Endothelial cell of umbilical vein (primary cell): ENCODE results near the gene MLPH. TPM values are rescaled to one million over a fixed set of nuclear protein-coding genes. Genes with fewer than 3 reads are reported as not detected.

Experiments
- BruUV-seq: library from RNA; stranded (reverse); fragments of 400-500 nt; replicated peaks from 2 replicates; lab custom pipeline; 2021; lab: Mats Ljungman, UMichigan
- CTCF ChIA-PET: fragments of 300-600, 350-600 bp; sonication (Branson Sonifier 250); formaldehyde crosslinking; loops from one replicate; lab custom pipeline; 2021; ENCODE audit warnings: antibody characterized with exemption, inconsistent platforms; lab: Charles Lee
- POLR2A ChIA-PET: fragments of 300-600, 350-600 bp; sonication (Branson Sonifier 250); formaldehyde crosslinking; loops from one replicate; lab custom pipeline; 2021; ENCODE audit warnings: antibody characterized with exemption, inconsistent platforms; lab: Charles Lee
- DNase-seq: peaks from one replicate; pipeline ENCODE4 v3.0.0-alpha.2; 2011; ENCODE audit warnings: low read depth, low spot score
- FAIRE-seq: peaks from 2 replicates; lab custom pipeline; 2011; peaks lifted over from hg19 to GRCh38; lab: Jason Lieb, UNC
- H2AFZ ChIP-seq: 2 replicates; pipeline ENCODE4 v1.6.0; 2012; ENCODE audit warnings: low read depth, low read length, control low read depth, inconsistent platforms
- H3K27ac ChIP-seq: 2 replicates; pipeline ENCODE4 v1.5.1; 2011; ENCODE audit warnings: low read depth, mild to moderate bottlenecking, control low read depth, low read length, moderate library complexity; ENCODE audit not compliant: insufficient read depth
- H3K27me3 ChIP-seq, 2 experiments: 2 replicates each; pipeline versions ENCODE4 v1.6.0 to v1.6.1; 2011; ENCODE audit warnings: low read length in 2 of 2, mixed read lengths in 1 of 2; ENCODE audit not compliant: control insufficient read depth in 2 of 2, insufficient read depth in 2 of 2
- H3K36me3 ChIP-seq, 2 experiments: 2 replicates in 1 of 2; 3 replicates in 1 of 2; pipeline ENCODE4 v1.5.1; 2011; ENCODE audit warnings: low read length in 2 of 2, mild to moderate bottlenecking in 1 of 2, moderate library complexity in 1 of 2; ENCODE audit not compliant: control insufficient read depth in 2 of 2, insufficient read depth in 2 of 2; ENCODE audit errors: extremely low read depth in 1 of 2
- H3K4me1 ChIP-seq: 3 replicates; pipeline ENCODE4 v1.5.1; 2011; ENCODE audit warnings: mild to moderate bottlenecking, low read length; ENCODE audit not compliant: control insufficient read depth, insufficient read depth; ENCODE audit errors: extremely low read depth
- H3K4me2 ChIP-seq: 2 replicates; pipeline ENCODE4 v1.6.1; 2011; ENCODE audit warnings: low read length, control low read depth, mixed read lengths; ENCODE audit not compliant: insufficient read depth
- H3K4me3 ChIP-seq, 3 experiments: fragments of 200-600 bp in 1 of 3; sonication (generic), shearing (Covaris generic) in 1 of 3; replicated peaks in 1 of 3; 2 replicates each; pipeline ENCODE4 v1.5.1; 2011 to 2016; ENCODE audit warnings: control low read depth in 3 of 3, low read length in 3 of 3, mild to moderate bottlenecking in 2 of 3, inconsistent platforms in 1 of 3, low read depth in 1 of 3, moderate library complexity in 1 of 3; ENCODE audit not compliant: insufficient read depth in 1 of 3
- H3K79me2 ChIP-seq: 2 replicates; pipeline ENCODE4 v1.6.0; 2012; ENCODE audit warnings: low read length, inconsistent platforms; ENCODE audit not compliant: control insufficient read depth, insufficient read depth
- H3K9ac ChIP-seq: replicated peaks from 2 replicates; pipeline ENCODE3; 2011; ENCODE audit warnings: low read length, control low read depth; ENCODE audit not compliant: insufficient read depth; ENCODE audit errors: extremely low read depth
- H3K9me1 ChIP-seq: replicated peaks from 3 replicates; pipeline ENCODE4 v1.6.0; 2011; ENCODE audit warnings: mild to moderate bottlenecking, low read length; ENCODE audit not compliant: control insufficient read depth, insufficient read depth; ENCODE audit errors: extremely low read depth
- H3K9me3 ChIP-seq: replicated peaks from 2 replicates; pipeline ENCODE4 v1.5.1; 2012; ENCODE audit warnings: low read length, inconsistent platforms; ENCODE audit not compliant: control insufficient read depth, insufficient read depth
- H4K20me1 ChIP-seq: replicated peaks from 2 replicates; pipeline ENCODE3; 2011; ENCODE audit warnings: mild to moderate bottlenecking, low read length; ENCODE audit not compliant: control insufficient read depth, insufficient read depth; ENCODE audit errors: extremely low read depth
- EZH2 ChIP-seq: IDR thresholded peaks from 2 replicates; pipeline ENCODE4 v1.6.1; 2012; ENCODE audit warnings: borderline replicate concordance, low read depth, mild to moderate bottlenecking, moderate library complexity, low read length, inconsistent platforms; ENCODE audit not compliant: severe bottlenecking
- FOS ChIP-seq: IDR thresholded peaks from 2 replicates; pipeline ENCODE4 v1.6.1; 2011; ENCODE audit warnings: mild to moderate bottlenecking, low read length, moderate library complexity, borderline replicate concordance; ENCODE audit not compliant: insufficient read depth
- GATA2 ChIP-seq: IDR thresholded peaks from 2 replicates; pipeline ENCODE4 v1.7.0; 2011; ENCODE audit warnings: low read depth, mild to moderate bottlenecking, moderate library complexity, mixed read lengths, low read length; ENCODE audit not compliant: insufficient read length, insufficient read depth
- JUN ChIP-seq: IDR thresholded peaks from 2 replicates; pipeline ENCODE4 v1.6.1; 2011; ENCODE audit warnings: borderline replicate concordance, low read depth; ENCODE audit not compliant: insufficient read length, insufficient read depth
- MYC ChIP-seq: IDR thresholded peaks from one replicate; pipeline ENCODE4 v1.6.1; 2011; ENCODE audit warnings: mild to moderate bottlenecking, low read depth, low read length
- POLR2A ChIP-seq: IDR thresholded peaks from 2 replicates; pipeline ENCODE4 v1.6.1; 2012; ENCODE audit warnings: low read depth, mild to moderate bottlenecking, control low read depth, low read length
- POLR2AphosphoS5 ChIP-seq: IDR thresholded peaks from 2 replicates; pipeline ENCODE4 v1.6.1; 2012; ENCODE audit warnings: low read depth, mild to moderate bottlenecking, control low read depth, low read length, moderate library complexity; ENCODE audit not compliant: insufficient read depth
- dilution Hi-C: fragments of 300-500 bp; cut with MboI; formaldehyde crosslinking; loops from one replicate; pipeline ENCODE4 v1.15.0; 2019; ENCODE audit warnings: low sequenced_read_pairs; ENCODE audit not compliant: extremely low pct_ligation_motif_present
- intact Hi-C: fragments of 100-400 bp; cut with micrococcal nuclease; formaldehyde crosslinking; loops from one replicate; pipeline ENCODE4 v1.10.0; 2022
- polyA plus RNA-seq, 4 experiments: library from polyadenylated mRNA; depleted of rRNA in 3 of 4; stranded (reverse) in 3 of 4; unstranded in 1 of 4; fragments of >200 nt; gene quantifications; 2 replicates each; pipeline versions ENCODE4 v1.2.1 to v1.2.3, GENCODE V29; 2011 to 2012; ENCODE audit warnings: missing spikeins in 1 of 4
- total RNA-seq: library from RNA; stranded (reverse); gene quantifications from 2 replicates; pipeline ENCODE4 v1.2.3, GENCODE V29; 2021
- TF ChIP-seq, protein P1 (sequence below), 2 donors: IDR thresholded peaks; 1 replicate in 1 of 2; 2 replicates in 1 of 2; pipeline ENCODE4 v1.5.1; 2011; ENCODE audit warnings: low read length in 2 of 2, mild to moderate bottlenecking in 2 of 2, moderate library complexity in 2 of 2, control low read depth in 1 of 2, inconsistent platforms in 1 of 2, low read depth in 1 of 2; ENCODE audit not compliant: insufficient read depth in 1 of 2; ENCODE audit errors: extremely low read depth in 1 of 2
- TF ChIP-seq, protein P2 (sequence below): IDR thresholded peaks from 2 replicates; pipeline ENCODE4 v1.6.1; 2011; ENCODE audit not compliant: insufficient read depth, insufficient read length

Gene MLPH
- total and polyA plus RNA-seq, 2 donors (not counting 3 experiments of a cell fraction or from before 2014, with no cell fraction given), result not detected

DNA sequence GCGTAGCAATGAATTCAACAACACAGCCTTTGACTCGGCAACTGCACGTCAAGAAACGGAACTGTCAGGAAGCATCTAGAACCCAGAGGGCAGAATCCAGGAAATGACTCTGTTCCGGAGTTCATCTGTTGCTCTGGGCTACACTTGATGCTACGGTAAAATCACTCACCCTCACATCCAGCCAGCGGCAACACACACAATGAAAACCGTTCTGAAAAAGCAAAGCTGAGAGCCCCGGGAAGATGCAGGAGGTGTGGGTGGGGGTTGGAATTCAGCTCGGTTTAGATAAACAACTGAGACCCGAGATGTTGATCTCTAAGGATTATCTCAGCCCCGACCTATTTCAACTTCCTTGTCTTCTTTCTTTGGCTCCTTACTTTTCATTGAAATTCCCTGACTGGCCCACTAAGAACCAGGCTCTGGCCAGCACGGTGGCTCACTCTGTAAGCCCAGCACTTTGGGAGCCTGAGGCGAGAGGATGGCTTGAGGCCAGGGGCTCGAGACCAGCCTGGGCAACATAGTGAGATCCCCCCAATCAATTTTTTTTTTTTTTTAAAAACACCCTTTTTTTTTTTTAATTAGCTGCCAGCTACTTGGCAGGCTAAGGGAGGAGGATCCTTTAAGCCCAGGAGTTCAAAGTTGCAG lies 116.8 kb downstream of the MLPH start:
- Histone ChIP-seq H3K4me2 (peak overlapping the region; percentile 42), H3K79me2 (no peaks in the 10 kb centered on the region), H4K20me1 (no peaks in the 10 kb centered on the region), H3K9me1 (no peaks in the 10 kb centered on the region), H3K27ac (peak overlapping the region; percentile 91), H3K9me3 (no peaks in the 10 kb centered on the region), H3K36me3 (no peaks in the 10 kb centered on the region), H3K4me3 (no peak overlapping the region), H3K27me3 (no peaks in the 10 kb centered on the region), H3K9ac (peak overlapping the region; percentile 70), H3K4me1 (peaks cover 29% of the 10 kb centered on the region), H2AFZ (no peak overlapping the region)
- TF ChIP-seq JUN (peak; percentile 92), MYC (no peak), POLR2A (no peak), EZH2 (no peak), FOS (peak; percentile 85), POLR2AphosphoS5 (peak; percentile 89), GATA2 (peak; percentile 87)
- TF ChIP-seq, protein P1, sequence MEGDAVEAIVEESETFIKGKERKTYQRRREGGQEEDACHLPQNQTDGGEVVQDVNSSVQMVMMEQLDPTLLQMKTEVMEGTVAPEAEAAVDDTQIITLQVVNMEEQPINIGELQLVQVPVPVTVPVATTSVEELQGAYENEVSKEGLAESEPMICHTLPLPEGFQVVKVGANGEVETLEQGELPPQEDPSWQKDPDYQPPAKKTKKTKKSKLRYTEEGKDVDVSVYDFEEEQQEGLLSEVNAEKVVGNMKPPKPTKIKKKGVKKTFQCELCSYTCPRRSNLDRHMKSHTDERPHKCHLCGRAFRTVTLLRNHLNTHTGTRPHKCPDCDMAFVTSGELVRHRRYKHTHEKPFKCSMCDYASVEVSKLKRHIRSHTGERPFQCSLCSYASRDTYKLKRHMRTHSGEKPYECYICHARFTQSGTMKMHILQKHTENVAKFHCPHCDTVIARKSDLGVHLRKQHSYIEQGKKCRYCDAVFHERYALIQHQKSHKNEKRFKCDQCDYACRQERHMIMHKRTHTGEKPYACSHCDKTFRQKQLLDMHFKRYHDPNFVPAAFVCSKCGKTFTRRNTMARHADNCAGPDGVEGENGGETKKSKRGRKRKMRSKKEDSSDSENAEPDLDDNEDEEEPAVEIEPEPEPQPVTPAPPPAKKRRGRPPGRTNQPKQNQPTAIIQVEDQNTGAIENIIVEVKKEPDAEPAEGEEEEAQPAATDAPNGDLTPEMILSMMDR (IDR thresholded peaks at IDR 0.05; ENCODE audit: extremely low read depth in 1 of 2, insufficient read depth in 1 of 2, low read depth in 1 of 2, low read length in 2 of 2), result no peak
- TF ChIP-seq, protein P2, sequence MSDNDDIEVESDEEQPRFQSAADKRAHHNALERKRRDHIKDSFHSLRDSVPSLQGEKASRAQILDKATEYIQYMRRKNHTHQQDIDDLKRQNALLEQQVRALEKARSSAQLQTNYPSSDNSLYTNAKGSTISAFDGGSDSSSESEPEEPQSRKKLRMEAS, result no peak
- DNase-seq, result peak; percentile 96
- peak; percentile 100 for FAIRE-seq
- intact Hi-C loops (loop anchor here (1.0 to 2.0 kb wide), 6 partner anchors 12 to 89 kb away; no protein-coding TSS in a partner anchor), dilution Hi-C loops (no loop called here)
- TSS peak; percentile 99 for BruUV-seq
- POLR2A ChIA-PET, result interaction anchor here (0.6 to 1.3 kb wide), 3 partner anchors 13 to 87 kb away, joined by 3 to 4 read pairs (median 3); no protein-coding TSS in a partner anchor
- CTCF ChIA-PET, result interaction anchor here (0.6 to 6.7 kb wide), 18 partner anchors 10 to 660 kb away, joined by 3 to 61 read pairs (median 4); partner anchors contain the start of gene RAB17
